Measurements from ENCODE around the gene SPINT1.

The SPINT1 gene

GRCh38 chr15:40893733-40894680, 50.2 kb downstream of the SPINT1 start, which contains the start of gene VPS18:
Gene VPS18, plus strand, starts transcription at chr15:40894450. Its CDS starts 319 bp downstream, at chr15:40894769.
- peak; percentile 93 for DNase-seq

GRCh38 chr15:40894681-40895448, 51.0 kb downstream of the SPINT1 start:
- DNase-seq: no peak

DNA sequence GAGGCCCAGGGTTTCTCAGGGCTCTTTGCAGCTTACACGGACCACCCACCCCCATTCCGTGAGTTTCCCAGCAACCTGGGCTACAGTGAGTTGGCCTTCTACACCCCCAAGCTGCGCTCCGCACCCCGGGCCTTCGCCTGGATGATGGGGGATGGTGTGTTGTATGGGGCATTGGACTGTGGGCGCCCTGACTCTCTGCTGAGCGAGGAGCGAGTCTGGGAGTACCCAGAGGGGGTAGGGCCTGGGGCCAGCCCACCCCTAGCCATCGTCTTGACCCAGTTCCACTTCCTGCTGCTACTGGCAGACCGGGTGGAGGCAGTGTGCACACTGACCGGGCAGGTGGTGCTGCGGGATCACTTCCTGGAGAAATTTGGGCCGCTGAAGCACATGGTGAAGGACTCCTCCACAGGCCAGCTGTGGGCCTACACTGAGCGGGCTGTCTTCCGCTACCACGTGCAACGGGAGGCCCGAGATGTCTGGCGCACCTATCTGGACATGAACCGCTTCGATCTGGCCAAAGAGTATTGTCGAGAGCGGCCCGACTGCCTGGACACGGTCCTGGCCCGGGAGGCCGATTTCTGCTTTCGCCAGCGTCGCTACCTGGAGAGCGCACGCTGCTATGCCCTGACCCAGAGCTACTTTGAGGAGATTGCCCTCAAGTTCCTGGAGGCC, 55.8 kb downstream of the SPINT1 start:
- DNase-seq: no peak

DNA sequence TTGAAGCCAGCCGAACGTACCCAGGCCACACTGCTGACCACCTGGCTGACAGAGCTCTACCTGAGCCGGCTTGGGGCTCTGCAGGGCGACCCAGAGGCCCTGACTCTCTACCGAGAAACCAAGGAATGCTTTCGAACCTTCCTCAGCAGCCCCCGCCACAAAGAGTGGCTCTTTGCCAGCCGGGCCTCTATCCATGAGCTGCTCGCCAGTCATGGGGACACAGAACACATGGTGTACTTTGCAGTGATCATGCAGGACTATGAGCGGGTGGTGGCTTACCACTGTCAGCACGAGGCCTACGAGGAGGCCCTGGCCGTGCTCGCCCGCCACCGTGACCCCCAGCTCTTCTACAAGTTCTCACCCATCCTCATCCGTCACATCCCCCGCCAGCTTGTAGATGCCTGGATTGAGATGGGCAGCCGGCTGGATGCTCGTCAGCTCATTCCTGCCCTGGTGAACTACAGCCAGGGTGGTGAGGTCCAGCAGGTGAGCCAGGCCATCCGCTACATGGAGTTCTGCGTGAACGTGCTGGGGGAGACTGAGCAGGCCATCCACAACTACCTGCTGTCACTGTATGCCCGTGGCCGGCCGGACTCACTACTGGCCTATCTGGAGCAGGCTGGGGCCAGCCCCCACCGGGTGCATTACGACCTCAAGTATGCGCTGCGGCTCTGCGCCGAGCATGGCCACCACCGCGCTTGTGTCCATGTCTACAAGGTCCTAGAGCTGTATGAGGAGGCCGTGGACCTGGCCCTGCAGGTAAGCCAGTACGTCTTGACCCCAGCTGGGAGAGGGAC, 56.6 kb downstream of the SPINT1 start:
- no peak for DNase-seq

DNA sequence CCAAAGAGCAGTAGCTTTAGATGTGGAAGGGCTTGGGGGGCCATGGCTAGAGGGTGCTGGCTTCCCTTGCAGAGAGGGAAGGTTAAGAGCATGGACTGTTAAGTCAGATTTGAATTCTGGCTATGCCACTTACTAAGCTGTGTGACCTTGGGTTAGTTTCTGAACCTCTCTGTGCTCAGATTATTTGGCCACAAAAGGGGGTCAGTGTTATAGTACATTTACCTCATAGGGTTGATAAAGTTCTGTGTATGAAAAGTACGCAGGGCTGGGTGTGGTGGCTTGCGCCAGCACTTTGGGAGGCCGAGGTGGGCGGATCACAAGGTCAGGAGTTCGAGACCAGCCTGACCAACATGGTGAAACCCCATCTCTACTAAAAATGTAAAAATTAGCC, 57.2 kb downstream of the SPINT1 start:
- DNase-seq: no peak

DNA sequence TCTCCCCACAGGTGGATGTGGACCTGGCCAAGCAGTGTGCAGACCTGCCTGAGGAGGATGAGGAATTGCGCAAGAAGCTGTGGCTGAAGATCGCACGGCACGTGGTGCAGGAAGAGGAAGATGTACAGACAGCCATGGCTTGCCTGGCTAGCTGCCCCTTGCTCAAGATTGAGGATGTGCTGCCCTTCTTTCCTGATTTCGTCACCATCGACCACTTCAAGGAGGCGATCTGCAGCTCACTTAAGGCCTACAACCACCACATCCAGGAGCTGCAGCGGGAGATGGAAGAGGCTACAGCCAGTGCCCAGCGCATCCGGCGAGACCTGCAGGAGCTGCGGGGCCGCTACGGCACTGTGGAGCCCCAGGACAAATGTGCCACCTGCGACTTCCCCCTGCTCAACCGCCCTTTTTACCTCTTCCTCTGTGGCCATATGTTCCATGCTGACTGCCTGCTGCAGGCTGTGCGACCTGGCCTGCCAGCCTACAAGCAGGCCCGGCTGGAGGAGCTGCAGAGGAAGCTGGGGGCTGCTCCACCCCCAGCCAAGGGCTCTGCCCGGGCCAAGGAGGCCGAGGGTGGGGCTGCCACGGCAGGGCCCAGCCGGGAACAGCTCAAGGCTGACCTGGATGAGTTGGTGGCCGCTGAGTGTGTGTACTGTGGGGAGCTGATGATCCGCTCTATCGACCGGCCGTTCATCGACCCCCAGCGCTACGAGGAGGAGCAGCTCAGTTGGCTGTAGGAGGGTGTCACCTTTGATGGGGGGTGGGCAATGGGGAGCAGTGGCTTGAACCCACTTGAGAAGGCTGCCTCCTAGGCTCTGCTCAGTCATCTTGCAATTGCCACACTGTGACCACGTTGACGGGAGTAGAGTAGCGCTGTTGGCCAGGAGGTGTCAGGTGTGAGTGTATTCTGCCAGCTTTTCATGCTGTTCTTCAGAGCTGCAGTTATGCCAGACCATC, 59.0 kb downstream of the SPINT1 start:
- DNase-seq: no peak

DNA sequence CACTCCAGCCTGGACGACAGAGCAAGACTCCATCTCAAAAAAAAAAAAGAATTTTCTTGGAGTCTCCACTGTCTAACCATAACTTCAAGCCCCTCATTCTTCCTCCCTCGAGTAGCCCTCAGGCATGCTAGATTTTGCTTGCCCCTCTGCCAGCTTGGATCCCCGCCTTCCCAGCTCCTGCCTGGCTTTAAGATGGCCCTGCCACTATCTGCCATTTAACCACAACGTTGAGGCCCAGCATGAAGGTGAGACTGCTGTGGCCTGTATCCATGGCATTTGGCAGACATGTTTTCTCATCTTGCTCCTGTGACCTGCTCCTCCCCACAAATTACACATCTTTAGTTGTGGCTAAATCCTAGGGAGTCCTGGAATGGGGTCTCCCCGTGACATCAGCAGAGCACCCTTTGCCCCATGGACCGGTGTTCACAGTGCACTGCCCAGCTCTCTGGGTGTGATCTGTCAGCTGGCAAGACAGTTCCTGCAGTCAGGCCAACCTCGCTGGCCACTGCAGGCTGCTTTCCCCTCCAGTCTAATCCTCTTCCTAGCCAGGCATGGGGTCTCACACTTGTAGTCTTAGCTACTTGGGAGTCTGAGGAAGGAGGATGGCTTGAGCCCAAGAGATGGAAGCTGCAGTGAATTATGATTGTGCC, 60.8 kb downstream of the SPINT1 start:
- no peak for DNase-seq

DNA sequence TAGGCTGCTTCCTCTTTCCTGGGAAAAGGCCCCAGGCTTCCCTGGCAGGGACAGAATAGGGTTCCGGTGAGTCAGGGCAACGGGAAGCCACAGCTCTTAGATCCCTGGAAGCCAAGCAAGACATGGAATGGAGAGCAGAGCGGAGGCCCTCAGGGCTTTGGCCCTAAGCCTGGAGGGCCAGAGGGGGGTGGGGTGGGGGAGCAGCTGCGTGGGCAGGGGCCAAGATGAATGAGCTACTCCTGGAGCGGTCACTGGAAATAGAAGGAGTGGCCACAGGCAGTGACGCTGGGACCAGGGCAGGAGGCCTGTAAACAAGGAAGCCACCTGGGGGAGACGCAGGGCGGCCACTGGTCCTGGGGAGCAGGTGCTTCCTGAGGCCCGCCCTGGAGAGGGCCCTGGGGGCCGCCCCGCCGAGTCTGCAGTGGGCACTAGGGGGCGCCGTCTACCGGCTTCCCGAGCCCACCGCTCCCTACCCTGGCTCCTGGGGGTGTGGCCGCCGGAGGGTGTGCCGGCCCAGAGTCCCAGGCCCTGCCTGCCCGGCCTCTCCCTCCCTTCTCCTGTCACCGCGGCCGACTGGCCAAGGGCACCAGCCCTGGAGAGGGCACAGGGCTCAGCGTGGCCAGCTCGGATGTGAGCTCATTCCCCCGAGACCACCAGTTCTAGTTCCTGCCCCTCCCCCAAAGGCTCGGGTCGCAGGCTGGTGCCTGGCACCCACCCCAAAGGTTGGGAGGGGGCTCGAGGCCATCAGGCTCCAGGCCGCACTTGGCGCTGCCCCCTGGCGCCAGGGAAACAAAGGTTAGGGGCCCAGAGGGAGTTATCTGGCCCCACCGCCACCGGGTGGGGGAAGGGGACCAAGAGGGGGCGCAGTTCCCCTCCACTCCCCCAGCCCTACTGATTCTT, 62.5 kb downstream of the SPINT1 start:
- DNase-seq: peak; percentile 27

- no peak for DNase-seq
Measured at GRCh38 chr15:40906991-40907802, 63.3 kb downstream of the SPINT1 start.
